Lung (tissue), 12 donors: ENCODE measurements around the gene CELF2. TPM values are rescaled to one million over a fixed set of nuclear protein-coding genes. Genes with fewer than 3 reads are reported as not detected.

Experiments used
- ATAC-seq: fragments of 200-7000 bp; cut with Tn5 transposase; one replicate; pipeline ENCODE4 v1.9.1; 2020; ENCODE audit warnings: moderate number of reproducible peaks; ENCODE audit not compliant: insufficient read depth, low FRiP score
- DNase-seq, 3 donors: peaks; one replicate each; pipeline ENCODE4 v3.0.0-alpha.2; 2013 to 2017
- H3K27ac ChIP-seq, 2 donors: one replicate each; pipeline ENCODE4 v1.5.1; 2013; ENCODE audit warnings: mild to moderate bottlenecking in 2 of 2, moderate library complexity in 2 of 2, control low read depth in 1 of 2, inconsistent platforms in 1 of 2, low read depth in 1 of 2, low read length in 1 of 2
- H3K27me3 ChIP-seq, 3 donors: one replicate each; pipeline ENCODE4 v1.5.1; 2013; ENCODE audit warnings: low read length in 2 of 3; ENCODE audit not compliant: control insufficient read depth in 3 of 3, insufficient read depth in 3 of 3
- H3K36me3 ChIP-seq, 4 donors: one replicate each; pipeline ENCODE4 v1.5.1; 2013; ENCODE audit warnings: low read length in 4 of 4, mild to moderate bottlenecking in 1 of 4, moderate library complexity in 1 of 4; ENCODE audit not compliant: control insufficient read depth in 4 of 4, insufficient read depth in 4 of 4
- H3K4me1 ChIP-seq, 5 donors: one replicate each; pipeline ENCODE4 v1.5.1; 2013; ENCODE audit warnings: low read length in 5 of 5, mild to moderate bottlenecking in 2 of 5, moderate library complexity in 1 of 5; ENCODE audit not compliant: control insufficient read depth in 5 of 5, insufficient read depth in 5 of 5
- H3K4me3 ChIP-seq: one replicate; pipeline ENCODE4 v1.5.1; 2013; ENCODE audit warnings: mild to moderate bottlenecking, control low read depth, moderate library complexity
- H3K9ac ChIP-seq, 2 donors: one replicate each; pipeline ENCODE4 v1.5.1; 2013; ENCODE audit warnings: low read length in 2 of 2, control low read depth in 1 of 2; ENCODE audit not compliant: insufficient read depth in 1 of 2
- H3K9me3 ChIP-seq, 4 donors: one replicate each; pipeline ENCODE4 v1.5.1; 2013; ENCODE audit warnings: low read length in 3 of 4, mild to moderate bottlenecking in 1 of 4, moderate library complexity in 1 of 4; ENCODE audit not compliant: control insufficient read depth in 4 of 4, insufficient read depth in 3 of 4
- CTCF ChIP-seq: IDR thresholded peaks from 2 replicates; pipeline ENCODE4 v1.5.1; 2012; ENCODE audit warnings: mild to moderate bottlenecking; ENCODE audit errors: control extremely low read depth, extremely low read depth
- WGBS, 2 donors: extraction: QIAGEN DNeasy Blood & Tissue Kit; methylation state at CpG; one replicate each; pipeline ENCODE4 v1.1.7; 2013; 5-methylcytosine and 5-hydroxymethylcytosine counted together
- polyA plus RNA-seq, 2 donors: library from polyadenylated mRNA; stranded (reverse); fragments of 200-250 nt; gene quantifications; one replicate each; pipeline ENCODE4 v1.2.1, GENCODE V29; 2013
- total RNA-seq, 2 donors: library from RNA; depleted of rRNA in 1 of 2; stranded (reverse); fragments of >200 nt in 1 of 2; gene quantifications; one replicate each; pipeline ENCODE4 v1.2.1, GENCODE V29; 2014 to 2021
- donor health status: control.
- donor health status: control.
- donor health status: Bipolar disorder and iron deficiency.
- donor health status: healthy.
- donor health status: DM: yes; HTN: yes; CAD: no.

The CELF2 gene
- total and polyA plus RNA-seq, 4 donors = 13.6 to 115 (median 63.7) TPM

DNA sequence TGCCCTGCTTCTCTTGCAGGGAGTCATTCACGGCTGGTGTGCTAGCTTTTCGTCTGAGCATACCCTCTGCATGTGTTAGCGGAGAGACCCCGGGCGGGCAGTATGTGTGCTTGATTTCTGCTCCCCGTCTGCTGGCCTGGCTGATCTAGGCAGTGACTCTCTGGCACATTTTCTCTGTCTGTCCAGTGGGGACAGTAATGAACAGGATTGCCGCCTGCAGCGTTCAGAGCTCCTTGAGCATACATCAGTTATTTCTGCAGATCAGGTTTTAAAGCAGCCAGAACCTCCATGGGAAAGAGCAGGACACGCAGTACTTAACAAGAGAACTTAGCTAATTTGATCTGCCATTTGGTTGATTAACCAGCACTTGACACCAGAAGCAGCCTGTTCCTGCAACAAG is 242.5 kb downstream of the CELF2 start:
- Histone ChIP-seq H3K4me1 (peaks cover 0 to 23% (median 15%) of the 10 kb centered on the region in 5 donors), H3K27ac (no peak overlapping the region), H3K9ac (no peak overlapping the region), H3K9me3 (no peaks in the 10 kb centered on the region), H3K36me3 (peaks cover 2 to 33% (median 15%) of the 10 kb centered on the region in 4 donors), H3K4me3 (no peak overlapping the region), H3K27me3 (no peaks in the 10 kb centered on the region)
- ATAC-seq (no peak), DNase-seq (no peak)
- TF ChIP-seq CTCF = no peak
- WGBS, 2 donors = 86 to 93% methylated on average over 9 of the region's 9 CpGs

DNA sequence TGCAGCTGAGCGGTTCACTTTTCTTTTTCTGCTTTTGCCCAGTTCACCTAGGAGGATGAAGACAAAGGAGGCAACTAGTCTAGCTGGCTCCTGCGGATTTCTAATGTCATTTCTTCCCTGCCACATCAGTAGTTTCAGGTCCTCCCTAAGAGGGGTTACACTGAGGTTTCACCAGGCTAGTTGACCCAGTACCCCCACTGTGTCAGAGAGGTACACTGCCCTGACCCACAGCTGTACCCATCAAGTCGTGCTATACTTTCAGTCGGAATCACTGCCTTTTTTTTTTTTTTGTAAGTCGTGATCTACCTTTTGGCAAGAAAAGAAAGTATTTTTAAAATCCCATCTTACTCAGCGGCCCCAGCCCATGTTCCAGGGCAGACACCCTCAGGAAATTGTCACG is 243.5 kb downstream of the CELF2 start:
- Histone ChIP-seq H3K4me1 (peaks cover 0 to 28% (median 15%) of the 10 kb centered on the region in 5 donors), H3K9me3 (no peaks in the 10 kb centered on the region), H3K9ac (no peak overlapping the region), H3K4me3 (no peak overlapping the region), H3K36me3 (peaks cover 4 to 31% (median 13%) of the 10 kb centered on the region in 4 donors), H3K27ac (peak overlapping the region in 1 of 2 donors; percentile 14), H3K27me3 (no peaks in the 10 kb centered on the region)
- no peak for DNase-seq
- TF ChIP-seq CTCF = no peak
- no peak for ATAC-seq
- WGBS, 2 donors = 93 to 95% methylated on average over 7 of the region's 7 CpGs

DNA sequence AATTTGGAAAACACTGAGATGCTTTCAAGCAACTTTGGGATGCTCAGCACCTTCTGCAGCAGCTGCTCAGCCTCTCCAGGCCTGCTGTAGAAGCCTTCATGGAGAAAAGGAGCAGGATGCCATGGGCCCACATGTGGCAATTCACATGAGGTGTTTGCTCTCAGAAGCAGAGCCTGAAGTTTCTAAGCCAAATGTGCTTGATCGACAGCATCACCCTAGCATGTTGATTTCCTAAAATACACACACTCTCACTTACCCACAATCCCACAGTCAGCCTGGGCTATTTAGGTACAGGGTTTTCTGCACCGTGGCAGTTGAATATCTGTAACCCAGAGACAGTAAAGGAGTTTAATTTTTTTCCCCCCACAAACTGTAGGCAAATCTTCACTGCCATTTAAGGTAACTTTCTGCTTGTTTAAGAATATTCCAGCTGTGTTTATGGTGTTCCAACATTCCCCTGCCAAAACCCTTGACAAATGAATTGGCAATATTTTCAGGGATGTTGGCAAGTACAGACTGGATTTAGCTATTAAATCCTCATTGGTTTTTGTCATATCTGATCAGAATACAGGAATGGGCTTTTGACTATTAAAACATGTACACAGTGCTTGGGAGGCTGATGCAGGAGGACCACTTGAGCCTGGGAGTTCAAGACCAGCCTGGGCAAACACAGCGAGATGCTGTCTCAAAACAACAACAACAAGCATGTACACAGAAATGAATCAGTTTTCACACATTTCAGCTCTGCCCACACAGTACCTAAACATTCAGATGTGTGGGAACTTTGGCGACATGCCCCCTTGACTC is 244.2 kb downstream of the CELF2 start:
- Histone ChIP-seq H3K27ac (peak overlapping the region in 1 of 2 donors; percentile 60), H3K4me3 (no peak overlapping the region), H3K9me3 (no peaks in the 10 kb centered on the region), H3K36me3 (peaks cover 4 to 35% (median 13%) of the 10 kb centered on the region in 4 donors), H3K27me3 (no peaks in the 10 kb centered on the region), H3K4me1 (peaks cover 0 to 28% (median 15%) of the 10 kb centered on the region in 5 donors), H3K9ac (no peak overlapping the region)
- no peak for TF ChIP-seq CTCF
- WGBS, 2 donors = 82 to 87% methylated on average over 4 of the region's 4 CpGs
- ATAC-seq (no peak), DNase-seq (peak in 2 of 3 donors; percentile 58 to 64)
